Memory B cell (primary cell): Measurements from ENCODE around the gene PALS1.
"Not testable (repeated sequence)": the region's sequence is repeated elsewhere in the genome, so short reads cannot be mapped to it uniquely, and the experiment has no call there.

Experiments used
- ATAC-seq: fragments of 150-1000 bp; cut with Tn5 transposase; 2 replicates; pipeline ENCODE4 v1.10.0; 2021; ENCODE audit warnings: low read depth, mild to moderate bottlenecking, moderate library complexity
- DNase-seq, 2 donors: peaks; one replicate each; pipeline ENCODE4 v3.0.0; 2022; ENCODE audit warnings: low spot score in 2 of 2
- H3K27ac Mint-ChIP-seq: one replicate; pipeline ENCODE4 v1.8.0; 2022; ENCODE audit warnings: mild to moderate bottlenecking, moderate library complexity, mixed read lengths
- H3K27me3 Mint-ChIP-seq: one replicate; pipeline ENCODE4 v1.8.0; 2022; ENCODE audit warnings: mixed read lengths
- H3K36me3 Mint-ChIP-seq: one replicate; pipeline ENCODE4 v1.8.0; 2022; ENCODE audit warnings: mild to moderate bottlenecking, mixed read lengths
- H3K4me1 Mint-ChIP-seq: one replicate; pipeline ENCODE4 v1.8.0; 2022; ENCODE audit warnings: mixed read lengths
- H3K4me3 Mint-ChIP-seq: one replicate; pipeline ENCODE4 v1.8.0; 2022; ENCODE audit warnings: mild to moderate bottlenecking, moderate library complexity, mixed read lengths
- H3K9me3 Mint-ChIP-seq: one replicate; pipeline ENCODE4 v1.8.0; 2022; ENCODE audit warnings: mixed read lengths

The PALS1 gene

DNA sequence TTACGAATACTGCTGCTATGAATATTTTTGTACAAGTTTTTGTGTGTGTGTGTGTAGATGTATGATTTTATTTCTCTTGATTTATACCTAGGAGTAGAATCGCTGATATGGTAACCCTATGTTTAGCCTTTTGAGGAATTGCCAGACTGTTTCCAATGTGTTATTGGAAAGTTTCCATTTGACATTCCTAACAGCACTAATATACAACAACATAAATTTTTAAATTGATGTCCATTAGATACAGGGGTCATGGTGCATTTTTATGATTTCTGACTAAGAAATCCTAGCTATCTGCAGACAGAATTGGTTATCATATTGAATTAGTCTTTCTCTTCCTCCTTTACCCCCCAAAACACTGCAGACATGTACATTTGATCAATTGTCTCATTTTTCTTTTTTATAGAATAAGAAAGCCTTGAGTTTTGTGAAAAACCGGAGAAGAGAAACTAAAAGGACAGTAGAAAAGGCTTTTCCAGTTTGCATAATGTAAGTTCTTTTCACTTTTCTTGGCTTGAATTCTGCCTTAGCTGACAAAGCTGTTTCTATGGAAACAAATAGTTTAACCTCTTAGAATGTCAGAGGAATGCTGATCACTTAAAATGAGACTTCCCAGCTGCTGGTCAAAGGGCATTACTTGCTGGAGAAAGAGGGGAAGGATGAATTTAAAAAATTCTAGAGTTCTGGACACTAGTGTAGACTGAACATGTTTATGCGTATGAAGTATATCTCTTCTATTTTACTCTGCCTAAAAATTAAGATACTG lies 28.2 kb downstream of the PALS1 start:
- no peak for ATAC-seq
- peaks cover 21% of the 10 kb centered on the region for H3K36me3 Mint-ChIP-seq
- no peaks in the 10 kb centered on the region for H3K9me3 Mint-ChIP-seq
- no peak for DNase-seq
- peak overlapping the region; percentile 48 for H3K27ac Mint-ChIP-seq
- no peaks in the 10 kb centered on the region for H3K27me3 Mint-ChIP-seq
- peaks cover 6% of the 10 kb centered on the region for H3K4me1 Mint-ChIP-seq
- H3K4me3 Mint-ChIP-seq = no peak overlapping the region

DNA sequence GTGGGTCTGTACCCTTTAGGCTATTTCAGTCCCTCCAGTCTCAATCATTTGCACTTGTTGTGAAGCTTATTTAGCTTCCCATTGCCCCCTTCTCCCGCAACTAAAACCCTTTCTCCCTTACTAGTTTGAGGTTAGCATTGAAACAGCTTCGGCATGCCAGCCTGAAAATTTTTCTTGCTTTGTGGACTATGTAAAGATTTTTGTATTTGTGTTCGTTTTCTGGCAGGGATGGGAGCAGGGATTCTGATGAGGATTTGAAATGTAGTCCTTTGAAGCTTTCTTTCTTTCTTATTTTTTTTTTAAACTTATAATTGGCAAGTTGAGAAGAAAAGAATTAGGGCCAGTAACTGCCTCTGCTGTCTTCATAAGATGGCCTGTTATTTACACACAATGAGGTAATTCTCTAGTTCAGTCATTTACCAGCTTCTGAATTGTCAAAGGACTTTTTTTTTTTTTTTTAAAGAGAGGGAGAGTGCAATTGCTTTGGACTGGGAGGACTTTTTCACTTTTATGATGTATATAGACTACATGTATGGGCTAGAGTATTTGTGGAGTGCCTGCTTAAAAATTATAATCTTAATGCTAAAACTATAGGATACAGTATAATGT lies 29.0 kb downstream of the PALS1 start:
- Mint-ChIP-seq H3K27me3 (no peaks in the 10 kb centered on the region), H3K4me1 (peaks cover 10% of the 10 kb centered on the region), H3K9me3 (no peaks in the 10 kb centered on the region), H3K4me3 (no peak overlapping the region), H3K27ac (peak overlapping the region; percentile 48), H3K36me3 (peaks cover 24% of the 10 kb centered on the region)
- ATAC-seq = no peak
- no peak for DNase-seq

DNA sequence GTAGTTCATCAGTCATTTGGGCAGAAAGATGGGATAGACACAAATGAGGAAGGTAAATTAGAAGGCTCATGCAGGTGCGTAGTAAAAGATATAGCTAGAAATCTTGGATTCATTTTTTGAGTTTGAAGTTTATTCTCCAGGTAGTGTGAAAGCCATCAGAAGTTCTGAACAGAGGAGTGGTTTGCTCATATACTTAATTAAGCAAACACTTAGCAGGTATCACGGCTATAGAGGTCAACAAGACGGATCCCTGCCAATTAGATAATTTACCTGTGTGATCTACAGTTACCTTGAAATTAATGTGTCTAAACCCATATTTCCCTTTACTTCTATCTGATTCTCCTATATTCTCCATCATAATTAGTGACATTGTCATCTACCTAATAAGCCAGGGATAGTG lies 29.7 kb downstream of the PALS1 start:
- ATAC-seq (no peak), DNase-seq (no peak)
- no peaks in the 10 kb centered on the region for H3K9me3 Mint-ChIP-seq
- H3K4me3 Mint-ChIP-seq = no peak overlapping the region
- H3K4me1 Mint-ChIP-seq = peaks cover 13% of the 10 kb centered on the region
- no peaks in the 10 kb centered on the region for H3K27me3 Mint-ChIP-seq
- peaks cover 24% of the 10 kb centered on the region for H3K36me3 Mint-ChIP-seq
- H3K27ac Mint-ChIP-seq = no peak overlapping the region

GRCh38 chr14:67273281-67273680 lies 32.0 kb downstream of the PALS1 start:
- H3K27ac Mint-ChIP-seq, H3K9me3 Mint-ChIP-seq, H3K4me3 Mint-ChIP-seq, ATAC-seq, H3K27me3 Mint-ChIP-seq, DNase-seq: not testable (repeated sequence)
- Mint-ChIP-seq H3K4me1 (peaks cover 13% of the 10 kb centered on the region), H3K36me3 (peaks cover 25% of the 10 kb centered on the region)

- Mint-ChIP-seq H3K36me3 (peaks cover 27% of the 10 kb centered on the region), H3K4me1 (peaks cover 12% of the 10 kb centered on the region), H3K27ac (peak overlapping the region; percentile 7), H3K27me3 (no peaks in the 10 kb centered on the region), H3K4me3 (no peak overlapping the region), H3K9me3 (no peaks in the 10 kb centered on the region)
- ATAC-seq (no peak), DNase-seq (no peak)
Measured at GRCh38 chr14:67276131-67276530, 34.9 kb downstream of the PALS1 start.

- Mint-ChIP-seq H3K4me3 (no peak overlapping the region), H3K27me3 (no peaks in the 10 kb centered on the region), H3K4me1 (peaks cover 8% of the 10 kb centered on the region), H3K27ac (no peak overlapping the region), H3K9me3 (no peaks in the 10 kb centered on the region), H3K36me3 (peaks cover 6% of the 10 kb centered on the region)
- DNase-seq (no peak), ATAC-seq (no peak)
Measured at GRCh38 chr14:67280506-67280905, 39.3 kb downstream of the PALS1 start.

DNA sequence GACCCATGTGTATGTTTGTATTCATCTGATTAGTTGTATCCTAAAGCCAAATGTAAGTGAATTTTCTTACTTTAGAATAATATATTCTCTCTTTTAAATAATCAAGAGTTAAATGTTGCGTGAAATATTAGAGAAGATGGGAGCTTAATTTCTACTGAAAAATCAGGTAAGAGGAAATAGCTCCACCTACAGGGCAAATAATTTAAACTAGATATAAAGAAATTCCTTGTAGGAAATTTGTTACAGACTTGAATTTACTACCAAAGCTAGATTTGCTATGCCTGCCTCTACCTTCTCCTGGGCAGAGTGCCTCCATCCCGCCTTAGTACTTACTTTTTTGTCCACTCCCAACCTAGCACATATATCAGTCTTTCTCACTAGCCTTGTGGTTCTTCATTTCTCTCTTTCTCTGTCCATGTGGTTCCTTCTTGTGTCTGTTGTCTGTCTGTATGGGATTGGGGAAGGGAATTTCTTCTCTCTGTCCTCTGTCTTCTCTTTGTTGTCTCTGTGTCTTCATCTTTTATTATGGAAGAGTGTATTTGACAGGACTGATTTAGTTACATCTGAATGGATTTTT lies 44.7 kb downstream of the PALS1 start:
- peak in 1 of 2 donors; percentile 37 for DNase-seq

More for the DNA sequence above, 44.7 kb downstream of the PALS1 start:
- Mint-ChIP-seq H3K27ac (no peak overlapping the region), H3K4me3 (no peak overlapping the region), H3K9me3 (no peaks in the 10 kb centered on the region), H3K4me1 (no peaks in the 10 kb centered on the region), H3K27me3 (no peaks in the 10 kb centered on the region), H3K36me3 (peaks cover 1% of the 10 kb centered on the region)
- no peak for ATAC-seq
